CD8-positive, alpha-beta memory T cell (primary cell): ENCODE data around the gene SLC39A6. TPM values are rescaled to one million over a fixed set of nuclear protein-coding genes. Genes with fewer than 3 reads are reported as not detected.

Experiments
- CTCF ChIA-PET: fragments of 350-600 bp; sonication (Branson Sonifier 250); formaldehyde crosslinking; loops from one replicate; lab custom pipeline; 2021; ENCODE audit warnings: antibody characterized with exemption; lab: Charles Lee
- POLR2A ChIA-PET: fragments of 350-600 bp; sonication (Branson Sonifier 250); formaldehyde crosslinking; loops from one replicate; lab custom pipeline; 2021; ENCODE audit warnings: antibody characterized with exemption; lab: Charles Lee
- DNase-seq, 5 donors: peaks; one replicate each; pipeline versions ENCODE4 v3.0.0 to v3.0.0-alpha.2; 2020 to 2022; ENCODE audit warnings: mixed read lengths in 1 of 5
- H3K27ac ChIP-seq: one replicate; pipeline ENCODE4 v1.7.0; 2013; ENCODE audit warnings: low read depth, mild to moderate bottlenecking, low read length, moderate library complexity
- H3K27me3 ChIP-seq: 2 replicates; pipeline ENCODE4 v1.7.0; 2013; ENCODE audit warnings: low read length, mild to moderate bottlenecking; ENCODE audit not compliant: insufficient read depth, poor library complexity, severe bottlenecking
- H3K36me3 ChIP-seq: 2 replicates; pipeline ENCODE4 v1.7.0; 2013; ENCODE audit warnings: mild to moderate bottlenecking, low read length, moderate library complexity; ENCODE audit not compliant: insufficient read depth
- H3K4me1 ChIP-seq: 2 replicates; pipeline ENCODE4 v1.7.0; 2013; ENCODE audit warnings: mild to moderate bottlenecking, low read length, moderate library complexity; ENCODE audit not compliant: insufficient read depth
- H3K4me3 ChIP-seq: 2 replicates; pipeline ENCODE4 v1.7.0; 2013; ENCODE audit warnings: mild to moderate bottlenecking, low read length
- H3K9me3 ChIP-seq: 2 replicates; pipeline ENCODE4 v1.7.0; 2013; ENCODE audit warnings: mild to moderate bottlenecking, low read length
- H3K27ac Mint-ChIP-seq, 8 donors: one replicate each; pipeline ENCODE4 v1.8.0; 2020 to 2021; ENCODE audit warnings: mixed read lengths in 8 of 8, mild to moderate bottlenecking in 6 of 8, inconsistent platforms in 3 of 8, moderate library complexity in 3 of 8
- H3K27me3 Mint-ChIP-seq, 2 donors: one replicate each; pipeline ENCODE4 v1.8.0; 2020 to 2021; ENCODE audit warnings: mixed read lengths in 2 of 2, mild to moderate bottlenecking in 1 of 2, moderate library complexity in 1 of 2
- H3K36me3 Mint-ChIP-seq, 3 donors: one replicate each; pipeline ENCODE4 v1.8.0; 2020 to 2021; ENCODE audit warnings: mixed read lengths in 3 of 3, inconsistent platforms in 1 of 3, mild to moderate bottlenecking in 1 of 3
- H3K4me1 Mint-ChIP-seq, 3 donors: one replicate each; pipeline ENCODE4 v1.8.0; 2020 to 2021; ENCODE audit warnings: mixed read lengths in 3 of 3, inconsistent platforms in 1 of 3, mild to moderate bottlenecking in 1 of 3
- H3K4me3 Mint-ChIP-seq, 7 donors: one replicate each; pipeline ENCODE4 v1.8.0; 2020 to 2021; ENCODE audit warnings: mixed read lengths in 7 of 7, mild to moderate bottlenecking in 6 of 7, moderate library complexity in 4 of 7, inconsistent platforms in 2 of 7
- H3K9me3 Mint-ChIP-seq, 5 donors: one replicate each; pipeline ENCODE4 v1.8.0; 2020 to 2022; ENCODE audit warnings: mixed read lengths in 5 of 5, mild to moderate bottlenecking in 3 of 5, moderate library complexity in 2 of 5, inconsistent platforms in 1 of 5
- polyA plus RNA-seq: library from polyadenylated mRNA; unstranded; fragments of 300-500 nt; fragmentation: Illumina TruSeq; gene quantifications from one replicate; pipeline ENCODE4 v1.2.3, GENCODE V29; 2021
- total RNA-seq, 2 experiments: library from RNA; stranded (reverse); gene quantifications; one replicate each; pipeline ENCODE4 v1.2.3, GENCODE V29; 2021

The SLC39A6 gene
- total and polyA plus RNA-seq, 3 experiments from 2014 or later, result 33.1 to 44.8 (median 43.8) TPM

GRCh38 chr18:36153203-36153602 lies 24.1 kb upstream of the SLC39A6 start:
- ChIA-PET POLR2A (no interaction called here), CTCF (no interaction called here)
- Histone ChIP-seq H3K27me3 (no peaks in the 10 kb centered on the region), H3K4me1 (no peaks in the 10 kb centered on the region), H3K9me3 (no peaks in the 10 kb centered on the region), H3K36me3 (peaks cover 52% of the 10 kb centered on the region), H3K27ac (no peak overlapping the region), H3K4me3 (no peak overlapping the region)
- H3K27ac Mint-ChIP-seq, result peak overlapping the region in 1 of 8 donors; percentile 70
- peaks cover 11 to 93% (median 36%) of the 10 kb centered on the region in 3 donors for H3K36me3 Mint-ChIP-seq
- no peak for DNase-seq
- H3K4me3 Mint-ChIP-seq, result peak overlapping the region in 1 of 7 donors; percentile 24
- no peaks in the 10 kb centered on the region for H3K27me3 Mint-ChIP-seq
- peaks cover 21 to 34% (median 29%) of the 10 kb centered on the region in 3 donors for H3K4me1 Mint-ChIP-seq
- no peaks in the 10 kb centered on the region for H3K9me3 Mint-ChIP-seq

- POLR2A ChIA-PET, result no interaction called here
- no peak for DNase-seq
These were observed 23.6 kb upstream of the SLC39A6 start for GRCh38 chr18:36152781-36153180.

GRCh38 chr18:36149514-36150289 lies 20.6 kb upstream of the SLC39A6 start:
- ChIA-PET CTCF (interaction anchor here (1.0 kb wide), 1 partner anchor 11 kb away, joined by 3 read pairs; no protein-coding TSS in a partner anchor), POLR2A (interaction anchor here (0.7 kb wide), 1 partner anchor 819 kb away, joined by 5 read pairs; no protein-coding TSS in a partner anchor)
- H3K36me3 Mint-ChIP-seq, result peaks cover 6 to 93% (median 26%) of the 10 kb centered on the region in 3 donors
- H3K4me1 Mint-ChIP-seq, result peaks cover 12 to 18% (median 14%) of the 10 kb centered on the region in 3 donors
- peak overlapping the region in 2 of 8 donors; percentile 26 to 73 for H3K27ac Mint-ChIP-seq
- H3K4me3 ChIP-seq, result no peak overlapping the region
- no peaks in the 10 kb centered on the region for H3K27me3 ChIP-seq
- DNase-seq, result no peak
- no peaks in the 10 kb centered on the region for H3K27me3 Mint-ChIP-seq
- no peaks in the 10 kb centered on the region for H3K9me3 ChIP-seq
- H3K4me3 Mint-ChIP-seq, result no peak overlapping the region
- H3K36me3 ChIP-seq, result peaks cover 43% of the 10 kb centered on the region
- no peaks in the 10 kb centered on the region for H3K9me3 Mint-ChIP-seq
- no peak overlapping the region for H3K27ac ChIP-seq
- no peaks in the 10 kb centered on the region for H3K4me1 ChIP-seq

More at GRCh38 chr18:36152781-36153180, 23.6 kb upstream of the SLC39A6 start:
- peaks cover 21 to 31% (median 29%) of the 10 kb centered on the region in 3 donors for H3K4me1 Mint-ChIP-seq
- Histone ChIP-seq H3K27me3 (no peaks in the 10 kb centered on the region), H3K27ac (no peak overlapping the region), H3K4me1 (no peaks in the 10 kb centered on the region), H3K4me3 (no peak overlapping the region), H3K36me3 (peaks cover 49% of the 10 kb centered on the region), H3K9me3 (no peaks in the 10 kb centered on the region)
- CTCF ChIA-PET, result no interaction called here
- peak overlapping the region in 1 of 8 donors; percentile 32 for H3K27ac Mint-ChIP-seq
- H3K4me3 Mint-ChIP-seq, result no peak overlapping the region
- peaks cover 11 to 93% (median 36%) of the 10 kb centered on the region in 3 donors for H3K36me3 Mint-ChIP-seq
- no peaks in the 10 kb centered on the region for H3K27me3 Mint-ChIP-seq
- no peaks in the 10 kb centered on the region for H3K9me3 Mint-ChIP-seq

GRCh38 chr18:36143391-36143790 lies 14.3 kb upstream of the SLC39A6 start:
- Mint-ChIP-seq H3K36me3 (peaks cover 0 to 90% (median 15%) of the 10 kb centered on the region in 3 donors), H3K9me3 (no peaks in the 10 kb centered on the region), H3K4me1 (peaks cover 12 to 24% (median 17%) of the 10 kb centered on the region in 3 donors), H3K4me3 (no peak overlapping the region), H3K27ac (no peak overlapping the region), H3K27me3 (no peaks in the 10 kb centered on the region)
- Histone ChIP-seq H3K27me3 (no peaks in the 10 kb centered on the region), H3K4me1 (no peaks in the 10 kb centered on the region), H3K4me3 (no peak overlapping the region), H3K27ac (no peak overlapping the region), H3K36me3 (peaks cover 45% of the 10 kb centered on the region), H3K9me3 (no peaks in the 10 kb centered on the region)
- ChIA-PET POLR2A (no interaction called here), CTCF (no interaction called here)
- no peak for DNase-seq

DNA sequence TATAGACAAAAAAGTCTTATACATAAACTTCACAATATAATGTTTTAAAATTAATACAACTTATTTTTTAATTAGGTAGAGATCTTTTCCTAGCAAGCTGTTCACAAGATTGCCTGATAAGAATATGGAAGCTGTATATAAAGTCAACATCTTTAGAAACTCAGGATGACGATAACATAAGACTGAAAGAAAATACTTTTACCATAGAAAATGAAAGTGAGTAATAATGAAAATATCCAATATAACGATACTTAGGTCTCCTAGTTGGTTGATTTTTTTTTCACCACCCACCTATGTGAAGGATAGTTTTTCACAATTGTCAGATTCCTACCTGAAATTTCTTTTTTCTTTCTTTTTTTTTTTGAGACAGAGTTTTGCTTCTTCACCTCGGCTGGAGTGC lies 13.6 kb upstream of the SLC39A6 start:
- Mint-ChIP-seq H3K27me3 (no peaks in the 10 kb centered on the region), H3K36me3 (peaks cover 0 to 90% (median 15%) of the 10 kb centered on the region in 3 donors), H3K4me3 (no peak overlapping the region), H3K9me3 (no peaks in the 10 kb centered on the region), H3K27ac (peak overlapping the region in 1 of 8 donors; percentile 64), H3K4me1 (peaks cover 12 to 28% (median 19%) of the 10 kb centered on the region in 3 donors)
- H3K4me1 ChIP-seq, result no peaks in the 10 kb centered on the region
- no peaks in the 10 kb centered on the region for H3K9me3 ChIP-seq
- DNase-seq, result no peak
- no peak overlapping the region for H3K4me3 ChIP-seq
- POLR2A ChIA-PET, result no interaction called here
- H3K27me3 ChIP-seq, result no peaks in the 10 kb centered on the region
- H3K36me3 ChIP-seq, result peaks cover 45% of the 10 kb centered on the region
- CTCF ChIA-PET, result no interaction called here
- H3K27ac ChIP-seq, result no peak overlapping the region

DNA sequence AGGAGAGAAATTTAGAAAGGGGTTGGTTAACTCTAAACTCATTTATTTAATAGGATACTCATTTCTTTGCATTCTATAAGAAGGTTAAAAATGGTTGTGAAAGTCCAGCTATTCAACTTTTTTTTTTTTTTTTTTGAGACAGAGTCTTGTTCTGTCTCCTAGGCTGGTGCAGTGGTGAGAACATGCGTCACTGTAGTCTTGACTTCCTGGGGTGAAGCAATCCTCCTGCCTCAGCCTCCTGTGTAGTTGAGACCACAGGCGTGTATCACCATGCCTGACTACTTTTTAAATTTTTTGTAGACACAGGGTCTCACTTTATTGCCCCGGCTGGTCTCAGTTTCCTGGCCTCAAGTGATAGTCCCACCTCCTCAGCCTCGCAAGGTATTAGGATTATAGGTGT lies 12.4 kb upstream of the SLC39A6 start:
- H3K9me3 ChIP-seq, result no peaks in the 10 kb centered on the region
- DNase-seq, result no peak
- peaks cover 14 to 34% (median 27%) of the 10 kb centered on the region in 3 donors for H3K4me1 Mint-ChIP-seq
- no peaks in the 10 kb centered on the region for H3K4me1 ChIP-seq
- H3K27ac ChIP-seq, result no peak overlapping the region
- ChIA-PET POLR2A (no interaction called here), CTCF (no interaction called here)
- no peak overlapping the region for H3K4me3 ChIP-seq
- H3K27me3 Mint-ChIP-seq, result no peaks in the 10 kb centered on the region
- peaks cover 0 to 93% (median 16%) of the 10 kb centered on the region in 3 donors for H3K36me3 Mint-ChIP-seq
- H3K36me3 ChIP-seq, result peaks cover 50% of the 10 kb centered on the region
- no peaks in the 10 kb centered on the region for H3K9me3 Mint-ChIP-seq
- no peaks in the 10 kb centered on the region for H3K27me3 ChIP-seq
- H3K4me3 Mint-ChIP-seq, result no peak overlapping the region
- peak overlapping the region in 2 of 8 donors; percentile 20 to 35 for H3K27ac Mint-ChIP-seq

DNA sequence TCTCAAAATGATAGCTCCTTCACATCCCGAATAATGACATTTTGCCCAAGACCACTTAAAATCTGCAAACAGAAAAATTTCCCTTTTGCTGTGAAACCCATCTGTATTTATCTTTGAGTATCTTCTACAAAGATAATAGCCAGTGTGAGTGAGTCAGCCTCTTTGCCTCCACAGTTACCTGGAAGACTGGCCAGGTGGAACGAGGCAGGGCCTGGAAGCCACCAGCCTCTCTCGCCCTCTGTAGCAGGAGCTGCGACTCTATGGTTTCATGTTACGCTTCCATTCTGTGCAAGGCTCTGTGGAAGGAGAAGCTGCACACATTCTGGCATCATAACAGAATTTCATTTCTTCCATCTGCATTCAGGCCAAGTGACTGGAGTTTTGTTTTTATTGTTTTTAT lies 10.1 kb upstream of the SLC39A6 start:
- no peak overlapping the region for H3K4me3 ChIP-seq
- no peaks in the 10 kb centered on the region for H3K27me3 Mint-ChIP-seq
- peaks cover 22 to 48% (median 46%) of the 10 kb centered on the region in 3 donors for H3K4me1 Mint-ChIP-seq
- ChIA-PET POLR2A (no interaction called here), CTCF (interaction anchor here (1.1 kb wide), 1 partner anchor 10 kb away, joined by 3 read pairs; no protein-coding TSS in a partner anchor)
- no peaks in the 10 kb centered on the region for H3K27me3 ChIP-seq
- H3K36me3 ChIP-seq, result peaks cover 33% of the 10 kb centered on the region
- H3K27ac Mint-ChIP-seq, result no peak overlapping the region
- no peaks in the 10 kb centered on the region for H3K9me3 ChIP-seq
- H3K27ac ChIP-seq, result no peak overlapping the region
- no peak overlapping the region for H3K4me3 Mint-ChIP-seq
- peaks cover 8% of the 10 kb centered on the region for H3K4me1 ChIP-seq
- no peaks in the 10 kb centered on the region for H3K9me3 Mint-ChIP-seq
- peaks cover 0 to 90% (median 16%) of the 10 kb centered on the region in 3 donors for H3K36me3 Mint-ChIP-seq
- DNase-seq, result no peak

- no peaks in the 10 kb centered on the region for H3K9me3 ChIP-seq
- no peaks in the 10 kb centered on the region for H3K27me3 ChIP-seq
- H3K27ac ChIP-seq, result no peak overlapping the region
- no peak overlapping the region for H3K4me3 ChIP-seq
- Mint-ChIP-seq H3K27me3 (no peaks in the 10 kb centered on the region), H3K9me3 (no peaks in the 10 kb centered on the region), H3K4me3 (no peak overlapping the region), H3K36me3 (peaks cover 0 to 67% (median 11%) of the 10 kb centered on the region in 3 donors), H3K4me1 (peaks cover 46 to 72% (median 71%) of the 10 kb centered on the region in 3 donors), H3K27ac (no peak overlapping the region)
- ChIA-PET POLR2A (no interaction called here), CTCF (no interaction called here)
- peaks cover 22% of the 10 kb centered on the region for H3K36me3 ChIP-seq
- no peak for DNase-seq
- H3K4me1 ChIP-seq, result peaks cover 45% of the 10 kb centered on the region
These were observed 6.1 kb upstream of the SLC39A6 start for GRCh38 chr18:36135264-36135663.
